GM19395 (cell line): ENCODE results near the gene COQ10A.

Experiments used
- ATAC-seq: cut with Tn5 transposase; IDR thresholded peaks from one replicate; pipeline ENCODE4 v1.9.1; 2021; ENCODE audit warnings: mild to moderate bottlenecking, moderate library complexity; ENCODE audit not compliant: unreplicated experiment

The COQ10A gene

DNA sequence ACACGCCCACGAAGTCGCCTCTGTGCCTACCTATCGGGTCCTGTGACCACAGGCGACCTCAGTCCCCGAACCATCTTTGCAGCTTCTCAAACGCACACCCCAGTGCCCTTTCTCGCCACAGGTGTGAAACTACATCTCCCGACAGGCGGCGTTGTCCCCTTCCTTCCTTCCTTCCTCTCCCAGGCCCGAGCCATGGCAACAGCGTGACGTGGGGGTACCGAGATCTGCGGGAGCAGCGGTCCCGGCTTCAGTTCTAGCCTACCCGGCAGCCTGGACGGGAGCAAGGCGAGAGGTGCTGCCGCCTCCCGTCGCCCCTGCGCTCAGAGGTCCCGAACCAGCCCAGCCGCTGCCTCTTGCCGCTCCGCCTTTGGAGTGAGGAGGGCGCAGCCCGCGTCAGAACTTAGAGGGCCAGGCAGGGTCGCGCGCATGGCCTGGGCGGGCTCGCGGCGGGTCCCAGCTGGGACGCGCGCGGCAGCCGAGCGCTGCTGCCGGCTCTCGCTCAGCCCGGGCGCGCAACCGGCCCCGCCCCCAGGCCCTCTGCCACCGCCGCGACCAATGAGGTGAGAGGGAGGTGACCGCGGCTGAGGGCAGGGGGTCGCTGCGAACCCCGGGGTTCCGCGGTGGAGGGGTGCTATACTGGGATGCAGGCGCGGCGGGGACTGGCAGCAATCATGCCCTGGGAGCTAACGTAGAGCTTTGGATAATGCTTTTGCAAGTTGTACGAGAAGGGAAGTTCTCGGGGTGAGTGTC is at the start of gene COQ10A:
TSS of gene COQ10A (plus strand) at position 250 of the 750 bp plus-strand sequence. CDS start at position 427, 177 bp downstream.
- peak; percentile 88 for ATAC-seq

DNA sequence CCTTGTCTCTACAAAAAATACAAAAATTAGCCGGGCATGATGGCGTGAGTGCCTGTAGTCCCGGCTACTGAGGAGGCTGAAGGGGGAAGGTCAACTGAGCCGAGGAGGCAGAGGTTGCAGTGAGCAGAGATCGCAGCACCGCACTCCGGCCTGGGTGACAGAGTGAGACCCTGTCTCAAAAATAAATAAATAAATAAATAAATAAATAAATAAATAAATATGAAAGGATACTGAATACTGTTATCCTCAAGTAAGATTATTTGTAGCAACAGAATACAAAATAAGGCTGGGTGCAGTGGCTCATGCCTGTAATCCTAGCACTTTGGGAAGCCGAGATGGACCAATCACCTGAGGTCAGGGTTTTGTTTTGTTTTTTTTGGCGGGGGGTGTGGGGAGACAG is 46.9 kb upstream of the COQ10A start:
- ATAC-seq = no peak

DNA sequence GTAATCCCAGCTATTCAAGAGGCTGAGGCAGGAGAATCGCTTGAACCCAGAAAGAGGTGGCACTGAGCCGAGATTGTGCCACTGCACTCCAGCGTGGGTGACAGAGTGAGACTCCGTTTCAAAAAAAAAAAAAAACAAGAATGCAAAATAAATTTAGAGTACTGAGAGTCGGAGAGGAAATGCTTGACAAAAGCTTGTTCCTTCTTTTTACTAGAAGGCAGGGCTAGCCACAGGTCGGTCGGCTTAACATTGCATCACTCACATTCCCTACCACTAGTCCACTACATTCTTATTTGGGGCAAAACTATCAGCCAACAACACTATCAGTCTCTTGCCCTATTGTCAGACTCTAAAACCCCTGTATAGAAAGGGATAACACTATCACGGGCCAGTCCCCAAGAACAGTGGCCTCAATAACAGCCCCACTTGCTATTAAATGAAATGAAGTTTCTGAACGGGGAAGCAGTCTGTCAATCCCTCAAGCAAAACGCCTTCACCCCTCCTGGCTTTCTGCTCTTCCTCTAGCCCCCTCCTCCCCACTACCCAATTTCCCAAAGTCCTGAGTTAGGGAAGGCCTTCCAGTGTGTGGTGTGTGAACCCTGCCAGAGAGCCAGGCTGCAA is 46.0 kb upstream of the COQ10A start:
- ATAC-seq = no peak

DNA sequence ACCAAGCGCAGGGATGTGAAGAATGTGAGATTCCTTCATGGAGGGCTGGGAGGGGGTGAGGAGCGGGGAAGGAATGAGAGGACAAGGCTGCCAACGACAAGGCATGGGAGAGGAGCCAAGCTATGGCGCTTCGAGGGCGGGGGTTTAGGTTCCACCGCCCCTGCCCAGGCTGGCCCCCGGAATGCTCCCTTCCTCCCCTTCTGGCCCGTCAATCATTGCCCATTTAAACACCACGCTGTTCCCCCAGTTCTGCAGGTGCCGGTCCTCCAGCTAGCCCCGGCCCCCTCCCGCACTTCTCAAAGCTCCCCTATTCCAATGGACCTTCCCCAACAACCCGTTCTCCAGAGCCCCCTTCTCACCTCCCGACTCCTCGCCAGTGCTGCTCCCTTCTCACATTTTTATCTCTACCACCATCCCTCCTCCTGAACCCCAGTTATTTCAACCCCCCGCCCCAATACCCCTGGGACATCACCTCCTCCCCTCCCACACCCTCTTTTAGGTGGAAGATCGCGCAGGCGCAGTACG is 45.4 kb upstream of the COQ10A start:
- peak; percentile 22 for ATAC-seq

DNA sequence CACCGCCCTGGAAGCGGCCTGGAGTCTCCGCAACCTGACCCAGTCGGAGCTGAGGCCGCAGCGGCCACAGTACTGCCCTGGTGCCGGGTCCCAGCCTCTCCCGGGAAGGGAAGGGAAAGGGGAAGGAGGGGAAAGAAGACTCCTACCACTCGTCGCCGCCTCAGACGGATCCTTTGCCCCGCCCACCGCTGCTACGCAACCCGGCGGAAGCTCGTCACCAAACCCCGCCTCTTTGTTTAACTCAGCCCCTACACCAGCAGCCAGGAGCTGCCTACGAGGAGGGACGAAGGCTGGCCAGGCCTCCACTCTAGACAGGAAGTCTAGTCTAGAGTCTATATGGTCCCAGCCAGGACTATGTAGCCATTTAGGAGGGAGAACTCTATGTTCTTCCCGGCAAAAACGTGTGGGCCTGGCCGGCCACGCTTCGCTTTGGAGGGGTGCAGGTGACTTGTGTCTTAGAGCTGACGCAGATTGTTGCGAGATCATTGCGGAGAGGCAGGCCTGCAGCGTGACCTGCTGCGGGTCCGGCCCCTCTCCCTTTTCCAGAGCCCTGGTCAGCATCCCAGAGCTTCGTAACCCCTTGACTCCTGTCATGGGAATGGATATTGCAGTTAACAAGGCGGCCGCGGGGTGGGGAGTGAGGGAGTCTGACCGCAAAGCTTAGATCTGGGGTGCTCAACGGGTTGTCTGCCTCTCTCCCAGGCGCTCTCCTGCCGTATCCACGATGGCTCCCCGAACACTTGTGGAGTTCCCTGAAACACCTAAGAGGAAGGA is 44.8 kb upstream of the COQ10A start, which contains the start of gene RNF41:
TSS of gene RNF41 (minus strand) at position 166 of the 774 bp plus-strand sequence. CDS start 7,875 bp downstream, outside the sequence.
- peak; percentile 86 for ATAC-seq

DNA sequence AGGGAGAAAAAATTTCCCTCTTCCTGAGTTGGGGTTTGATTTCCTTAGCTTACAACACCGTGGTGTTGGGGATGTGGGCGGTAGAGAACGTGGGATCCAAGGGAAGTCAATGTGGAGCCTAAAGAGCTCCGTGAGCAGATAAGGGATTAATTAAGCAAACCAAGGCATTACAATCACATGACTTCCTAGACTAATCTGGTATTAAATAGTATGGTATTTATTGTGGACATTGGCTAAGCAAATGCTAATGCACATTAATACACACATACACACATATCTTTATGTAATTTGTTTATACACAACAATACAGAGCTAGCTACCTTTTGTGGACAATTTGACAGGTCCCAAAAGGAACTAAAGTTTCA is 44.2 kb upstream of the COQ10A start:
- no peak for ATAC-seq

DNA sequence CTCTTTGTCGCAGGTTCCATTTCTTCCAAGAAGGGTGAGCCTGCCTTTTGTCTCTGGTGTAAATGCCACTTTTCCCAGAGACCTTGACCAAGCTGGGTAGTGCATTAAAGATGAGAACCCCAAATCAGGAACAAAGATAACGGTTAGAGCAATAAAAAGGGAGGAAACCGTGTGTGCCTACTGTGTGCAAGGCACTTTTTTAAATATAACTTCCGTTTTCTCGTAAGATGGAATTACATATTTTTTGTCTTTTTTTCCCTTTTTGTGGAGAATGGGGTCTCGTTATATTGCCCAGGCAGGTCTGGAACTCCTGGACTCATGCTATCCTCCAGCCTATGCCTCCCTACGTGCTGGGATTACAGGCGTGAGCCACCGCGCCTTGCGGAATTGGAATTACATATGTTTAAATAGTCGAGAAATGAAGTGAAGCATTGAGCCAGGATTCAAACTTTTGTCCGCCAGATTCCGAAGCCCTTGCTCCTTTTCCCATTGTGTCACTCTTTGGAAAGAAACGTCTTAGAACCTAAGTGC is 43.1 kb upstream of the COQ10A start:
- no peak for ATAC-seq

DNA sequence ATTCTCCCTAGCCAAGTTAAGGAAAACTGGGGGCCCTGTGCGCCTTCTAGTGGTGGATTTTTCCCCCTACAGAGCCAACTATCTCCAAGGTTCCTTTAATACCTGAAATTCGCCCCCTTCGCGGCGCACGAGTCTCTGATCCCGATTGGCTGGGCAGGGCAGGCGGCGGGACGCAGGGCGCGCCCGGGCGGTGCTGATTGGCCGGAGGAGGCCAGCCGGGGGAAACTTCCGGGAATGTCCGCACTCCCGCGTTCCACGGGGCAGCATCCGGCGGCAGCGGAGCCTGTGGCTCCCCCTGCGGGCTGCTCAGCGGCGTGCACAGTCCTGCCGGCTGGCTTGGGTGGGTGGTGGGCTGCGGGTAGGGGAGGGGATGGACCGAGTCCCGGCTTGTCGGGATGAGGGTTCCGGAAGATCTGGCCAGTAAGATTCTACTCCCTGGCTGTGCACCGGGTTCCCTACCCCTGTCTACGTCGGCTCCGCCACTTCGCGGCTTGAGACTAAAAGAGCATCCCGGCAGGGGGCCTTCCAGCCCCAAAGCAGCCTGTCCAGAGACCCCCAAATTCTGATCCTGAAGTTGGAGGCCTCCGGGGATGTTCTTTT is 42.5 kb upstream of the COQ10A start, which contains the start of gene NABP2:
TSS of gene NABP2 (plus strand) at position 241 of the 600 bp plus-strand sequence. CDS start 515 bp downstream, outside the sequence.
- ATAC-seq = peak; percentile 66

DNA sequence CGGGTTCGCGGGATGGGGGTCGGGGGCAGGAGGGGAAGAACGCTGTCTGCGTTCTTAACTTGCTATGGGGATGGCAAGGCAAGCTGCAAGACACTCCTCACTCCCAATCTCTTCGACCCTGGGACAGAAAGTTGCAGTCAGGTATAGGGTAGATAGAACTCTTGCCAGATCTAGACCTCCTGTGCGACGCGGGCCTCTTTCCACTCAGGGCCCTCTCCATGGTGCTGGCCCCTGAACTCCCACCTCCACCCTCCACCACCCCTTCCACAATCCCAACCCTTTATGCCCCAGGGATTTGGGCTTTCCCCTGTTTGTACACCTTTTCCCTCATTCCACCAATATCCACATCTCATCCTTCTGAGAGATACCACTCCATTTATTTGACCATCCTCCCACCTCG is 41.8 kb upstream of the COQ10A start:
- ATAC-seq = no peak

DNA sequence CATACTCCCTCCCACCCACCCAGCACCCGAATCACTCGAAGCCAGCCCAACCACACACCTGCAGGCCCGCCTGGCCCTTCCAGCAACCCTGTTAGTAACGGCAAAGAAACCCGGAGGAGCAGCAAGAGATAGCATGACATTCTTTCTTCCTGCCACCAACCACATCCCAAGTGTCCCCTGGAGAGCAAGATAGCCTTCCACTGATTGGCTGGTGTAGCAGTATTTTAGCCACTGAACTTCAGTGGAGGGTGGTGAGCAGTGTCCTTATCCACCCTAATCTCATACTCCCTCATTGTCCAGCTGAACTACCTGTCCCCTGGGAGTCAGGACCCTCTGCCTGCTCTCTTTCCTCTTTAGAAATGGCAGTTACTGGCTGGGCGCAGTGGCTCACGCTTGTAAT is 37.7 kb upstream of the COQ10A start:
- no peak for ATAC-seq

DNA sequence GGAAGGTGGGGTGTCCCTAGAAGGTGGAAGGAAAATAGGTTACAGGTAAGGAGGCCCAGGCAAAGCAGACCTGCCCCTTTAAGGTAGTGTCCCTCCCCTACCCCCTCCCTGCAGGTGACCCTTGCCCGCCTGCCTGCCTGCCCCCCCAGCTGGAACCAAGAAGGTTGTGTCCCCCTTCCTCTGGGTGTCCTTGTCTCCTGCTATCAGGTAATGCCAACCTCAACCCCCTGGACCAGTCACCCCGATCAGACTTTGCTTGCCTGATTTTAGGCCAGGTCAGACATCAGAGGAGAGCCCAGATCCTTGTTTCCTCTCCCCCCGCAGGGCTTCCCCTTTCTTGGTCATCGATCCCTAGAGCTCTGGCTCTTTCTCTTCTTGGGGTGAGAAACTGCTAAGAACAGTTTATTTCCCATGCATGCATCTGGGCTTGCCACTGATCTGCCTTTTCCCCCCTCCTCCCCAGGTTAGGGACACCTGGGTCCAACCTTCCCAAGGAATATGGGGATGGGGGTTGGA is 36.8 kb upstream of the COQ10A start, which contains the start of gene SLC39A5:
TSS of gene SLC39A5 (plus strand) at position 136 of the 516 bp plus-strand sequence. CDS start 1,224 bp downstream, outside the sequence.
- no peak for ATAC-seq

DNA sequence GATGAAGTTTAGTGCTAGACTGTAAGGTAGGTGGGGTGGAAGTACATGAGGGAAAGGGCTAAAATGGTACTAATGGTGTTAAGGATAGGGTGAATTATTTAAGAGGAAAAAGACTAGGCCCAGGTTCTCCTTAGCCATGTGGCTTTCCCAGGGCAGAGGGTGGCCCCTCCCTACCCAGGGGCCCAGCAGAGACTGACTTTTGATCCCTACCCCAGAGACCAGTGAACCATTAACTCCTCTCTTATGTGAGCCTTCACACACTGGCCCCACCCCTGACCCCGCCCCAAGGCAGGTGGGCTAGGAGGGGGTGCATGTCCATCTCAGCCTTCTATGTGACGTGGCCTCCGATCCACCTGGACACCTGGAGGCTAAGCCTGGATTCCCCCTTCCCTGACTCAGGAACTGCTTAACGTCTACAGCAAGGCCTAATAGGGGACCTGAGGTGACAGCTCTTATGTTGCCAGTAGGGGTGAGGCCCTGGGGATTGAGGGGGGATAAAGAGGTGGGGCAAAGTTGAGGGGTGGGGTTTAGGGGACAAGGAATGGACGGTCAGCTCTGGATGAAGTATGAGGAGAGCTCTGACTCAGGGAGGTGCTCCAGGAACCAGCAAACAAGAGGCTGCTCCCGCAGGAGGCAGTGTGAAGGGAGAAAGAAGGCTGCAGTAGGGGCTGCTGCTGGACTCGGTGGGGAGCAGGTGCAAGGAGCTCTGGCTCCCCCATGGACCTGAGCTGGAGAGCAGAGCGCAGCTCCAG is 36.1 kb upstream of the COQ10A start:
- no peak for ATAC-seq

DNA sequence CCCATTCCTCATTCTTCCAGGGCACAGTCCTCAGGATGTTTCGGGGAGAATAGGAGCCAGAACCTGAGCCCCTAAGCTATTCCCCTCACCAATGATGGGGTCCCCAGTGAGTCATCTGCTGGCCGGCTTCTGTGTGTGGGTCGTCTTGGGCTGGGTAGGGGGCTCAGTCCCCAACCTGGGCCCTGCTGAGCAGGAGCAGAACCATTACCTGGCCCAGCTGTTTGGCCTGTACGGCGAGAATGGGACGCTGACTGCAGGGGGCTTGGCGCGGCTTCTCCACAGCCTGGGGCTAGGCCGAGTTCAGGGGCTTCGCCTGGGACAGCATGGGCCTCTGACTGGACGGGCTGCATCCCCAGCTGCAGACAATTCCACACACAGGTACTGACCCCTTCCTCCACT is 35.6 kb upstream of the COQ10A start:
- ATAC-seq = no peak

DNA sequence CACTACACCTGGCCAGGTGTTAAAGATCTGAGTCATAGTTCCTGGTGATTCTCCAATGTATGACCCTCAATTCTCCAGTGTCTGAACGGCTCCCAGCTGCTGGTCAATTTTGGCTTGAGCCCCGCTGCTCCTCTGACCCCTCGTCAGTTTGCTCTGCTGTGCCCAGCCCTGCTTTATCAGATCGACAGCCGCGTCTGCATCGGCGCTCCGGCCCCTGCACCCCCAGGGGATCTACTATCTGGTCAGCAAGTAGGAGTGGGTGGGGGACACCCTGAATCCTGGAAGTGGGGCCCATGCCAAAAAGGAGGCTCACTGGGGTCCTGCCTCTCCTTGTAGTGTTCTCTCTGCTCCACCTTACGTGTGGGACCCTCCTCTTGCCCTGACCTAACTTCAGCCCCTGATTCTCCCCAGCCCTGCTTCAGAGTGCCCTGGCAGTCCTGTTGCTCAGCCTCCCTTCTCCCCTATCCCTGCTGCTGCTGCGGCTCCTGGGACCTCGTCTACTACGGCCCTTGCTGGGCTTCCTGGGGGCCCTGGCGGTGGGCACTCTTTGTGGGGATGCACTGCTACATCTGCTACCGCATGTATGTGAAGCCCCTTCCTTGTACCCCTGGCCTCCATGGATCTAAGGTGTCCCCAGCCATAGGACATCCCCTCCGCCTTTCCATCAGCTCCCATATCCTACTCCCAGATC is 31.9 kb upstream of the COQ10A start:
- ATAC-seq = no peak

DNA sequence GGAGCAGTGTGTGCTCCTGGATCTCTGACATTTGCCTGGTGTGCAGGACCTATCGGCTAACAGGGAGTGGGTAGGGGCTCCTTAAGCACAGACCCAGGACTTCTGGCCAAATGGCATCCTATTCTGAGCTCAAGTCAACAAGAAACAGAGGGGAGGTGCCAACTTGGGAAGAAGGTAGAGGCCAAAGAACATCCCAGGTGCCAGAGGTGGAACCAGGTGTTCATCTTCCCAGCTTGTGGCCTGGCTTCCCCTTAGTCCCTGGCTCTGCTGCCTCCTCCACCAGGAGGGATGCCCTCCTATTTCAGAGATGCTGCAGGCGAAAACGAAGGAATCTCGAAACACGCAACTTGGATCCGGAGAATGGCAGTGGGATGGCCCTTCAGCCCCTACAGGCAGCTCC is 30.7 kb upstream of the COQ10A start:
- ATAC-seq = no peak

DNA sequence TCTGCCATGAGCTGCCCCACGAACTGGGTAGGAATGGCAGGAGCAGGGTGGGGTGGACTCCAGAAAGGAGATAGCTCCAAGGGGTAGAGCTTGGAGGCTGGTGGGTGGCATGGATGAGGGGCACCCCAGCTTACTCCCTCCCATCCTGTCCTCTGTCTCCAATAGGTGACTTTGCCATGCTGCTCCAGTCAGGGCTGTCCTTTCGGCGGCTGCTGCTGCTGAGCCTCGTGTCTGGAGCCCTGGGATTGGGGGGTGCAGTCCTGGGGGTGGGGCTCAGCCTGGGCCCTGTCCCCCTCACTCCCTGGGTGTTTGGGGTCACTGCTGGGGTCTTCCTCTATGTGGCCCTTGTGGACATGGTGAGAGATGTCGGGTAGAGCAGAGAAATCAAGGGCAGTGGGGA is 29.8 kb upstream of the COQ10A start:
- no peak for ATAC-seq

DNA sequence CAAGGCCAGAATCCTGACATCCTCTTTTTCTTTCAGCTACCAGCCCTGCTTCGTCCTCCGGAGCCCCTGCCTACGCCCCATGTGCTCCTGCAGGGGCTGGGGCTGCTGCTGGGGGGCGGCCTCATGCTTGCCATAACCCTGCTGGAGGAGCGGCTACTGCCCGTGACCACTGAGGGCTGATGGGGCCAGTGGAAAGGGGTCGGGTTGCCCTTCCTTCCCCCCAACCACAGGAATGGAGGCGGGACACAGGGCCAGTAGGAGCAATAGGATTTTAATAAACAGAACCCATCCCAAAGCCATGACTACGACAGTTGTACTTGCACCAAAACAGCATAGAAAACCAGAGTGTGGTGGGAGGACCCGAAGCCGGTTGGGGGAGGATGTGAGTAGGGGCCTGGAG is 29.2 kb upstream of the COQ10A start:
- no peak for ATAC-seq

DNA sequence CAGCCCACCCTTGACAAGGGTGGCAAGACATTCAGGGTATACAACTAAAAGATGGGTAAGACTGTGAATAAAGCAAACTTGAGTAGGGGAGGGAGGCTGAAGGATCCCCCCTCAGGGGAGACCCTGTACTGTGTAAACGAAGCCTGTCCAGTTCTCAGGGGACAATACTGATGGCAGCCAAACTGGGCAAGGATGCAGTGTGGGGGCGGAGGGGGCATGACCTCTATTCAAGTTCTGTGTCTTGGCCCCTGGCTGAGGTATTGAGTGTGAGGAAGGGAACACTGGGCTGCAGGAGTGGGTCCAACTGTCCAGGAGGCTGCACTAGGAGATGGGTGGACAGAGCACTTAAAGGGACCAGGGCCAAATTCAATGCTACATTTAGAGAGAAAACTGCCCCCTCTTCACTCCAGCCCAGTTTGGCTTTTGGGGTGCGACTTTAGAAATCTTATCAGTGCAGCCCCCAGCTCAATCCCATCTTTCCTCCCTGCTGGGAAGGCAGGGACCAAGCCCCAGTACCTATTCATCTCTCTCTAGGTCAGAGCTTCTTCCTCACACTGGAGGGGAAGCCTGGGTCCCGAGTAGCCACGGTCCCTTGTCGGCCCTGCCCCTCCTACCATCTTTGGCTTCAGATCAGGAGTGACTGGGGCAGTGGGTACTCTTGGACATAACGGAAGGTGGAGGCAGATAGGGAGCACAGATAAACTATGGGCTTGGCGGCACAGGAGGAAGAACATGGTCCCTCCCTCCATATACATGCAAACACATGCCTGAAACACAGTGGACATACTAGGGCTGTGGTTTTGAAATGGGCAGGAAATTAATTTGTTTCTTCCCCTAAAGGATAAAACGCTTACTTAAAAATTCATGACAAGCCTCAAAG is 25.1 kb upstream of the COQ10A start:
- ATAC-seq = no peak
